Pancreas (tissue), 10 donors: Measurements from ENCODE around the gene NR4A3. TPM values are rescaled to one million over a fixed set of nuclear protein-coding genes. Genes with fewer than 3 reads are reported as not detected.

Source experiments
- ATAC-seq, 4 donors: fragments of 200-7000 bp; cut with Tn5 transposase; one replicate each; pipeline versions ENCODE4 v1.8.0 to v1.9.1; 2020; ENCODE audit warnings: mild to moderate bottlenecking in 4 of 4, moderate library complexity in 4 of 4
- DNase-seq, 6 donors: peaks; one replicate each; pipeline ENCODE4 v3.0.0-alpha.2; 2020
- FAIRE-seq: peaks from 2 replicates; lab custom pipeline; 2012; peaks lifted over from hg19 to GRCh38; lab: Jason Lieb, UNC
- H3K27ac ChIP-seq, 4 donors: fragments of 200-600 bp; sonication (generic); 1 replicate in 3 of 4; 2 replicates in 1 of 4; pipeline versions ENCODE4 v1.5.0 to v1.8.0; 2020
- H3K27me3 ChIP-seq, 4 donors: fragments of 200-600 bp; one replicate each; pipeline ENCODE4 v1.8.0; 2021
- H3K36me3 ChIP-seq, 3 donors: fragments of 200-600 bp; sonication (generic) in 1 of 3; one replicate each; pipeline versions ENCODE4 v1.5.0 to v1.8.0; 2020 to 2021
- H3K4me1 ChIP-seq, 3 donors: fragments of 200-600 bp; one replicate each; pipeline ENCODE4 v1.8.0; 2021
- H3K4me3 ChIP-seq, 4 donors: fragments of 200-600 bp; sonication (generic) in 2 of 4; one replicate each; pipeline versions ENCODE4 v1.5.0 to v1.8.0; 2020 to 2021
- H3K9me3 ChIP-seq, 4 donors: fragments of 200-600 bp; one replicate each; pipeline ENCODE4 v1.8.0; 2021
- CTCF ChIP-seq, 4 donors: fragments of 200-600 bp; sonication (generic) in 3 of 4; IDR thresholded peaks; one replicate each; pipeline versions ENCODE4 v1.5.0 to v1.8.0; 2021; ENCODE audit warnings: antibody characterized with exemption in 4 of 4
- WGBS, 2 donors: extraction: QIAGEN DNeasy Blood & Tissue Kit; methylation state at CpG; one replicate each; pipeline ENCODE4 v1.1.7; 2013; 5-methylcytosine and 5-hydroxymethylcytosine counted together
- intact Hi-C, 3 donors: fragments of 100-400 bp; cut with DNase I; formaldehyde crosslinking; loops; one replicate each; pipeline versions ENCODE4 v1.11.1 to v1.14.2; 2022
- polyA plus RNA-seq, 2 donors: library from polyadenylated mRNA; stranded (reverse); fragments of 200-250 nt; gene quantifications; one replicate each; pipeline ENCODE4 v1.2.3, GENCODE V29; 2013
- total RNA-seq, 6 donors: library from RNA; stranded (reverse); fragmentation: NEBNext Ultra II Directional in 4 of 6; extraction: Animal tissue kit (Norgen Biotek cat#: 25700) in 4 of 6; gene quantifications; one replicate each; pipeline versions ENCODE4 v1.2.1 to v1.2.4, GENCODE V29; 2021 to 2023
- donor health status: healthy with polysubstance abuse.
- donor health status: DM: no; HTN: no; CAD: no; lungs with moderate emphysema.
- donor health status: DM: no; HTN: no; CAD: no.
- donor health status: control.
- donor health status: control.
- donor health status: Bipolar disorder and iron deficiency.
- donor health status: DM: yes; HTN: yes; CAD: no.
- donor health status: DM: no; HTN: no; CAD: no.
- donor health status: DM: no; HTN: no; CAD: no.
- donor health status: DM: yes; HTN: yes; CAD: no.

The NR4A3 gene
- total and polyA plus RNA-seq, 8 donors, result 0.41 to 3.8 (median 1.5) TPM

GRCh38 chr9:99796231-99796630 lies 25.5 kb upstream of the NR4A3 start:
- TF ChIP-seq CTCF (IDR thresholded peaks at IDR 0.05), result no peak
- Histone ChIP-seq H3K4me3 (no peak overlapping the region), H3K27me3 (no peaks in the 10 kb centered on the region), H3K27ac (no peak overlapping the region), H3K4me1 (no peaks in the 10 kb centered on the region), H3K9me3 (no peaks in the 10 kb centered on the region), H3K36me3 (no peaks in the 10 kb centered on the region)
- intact Hi-C loops, result no loop called here
- ATAC-seq, result no peak
- WGBS, 2 donors, result 100% methylated on average over 1 of the region's 1 CpG
- DNase-seq, result no peak
- no peak for FAIRE-seq

DNA sequence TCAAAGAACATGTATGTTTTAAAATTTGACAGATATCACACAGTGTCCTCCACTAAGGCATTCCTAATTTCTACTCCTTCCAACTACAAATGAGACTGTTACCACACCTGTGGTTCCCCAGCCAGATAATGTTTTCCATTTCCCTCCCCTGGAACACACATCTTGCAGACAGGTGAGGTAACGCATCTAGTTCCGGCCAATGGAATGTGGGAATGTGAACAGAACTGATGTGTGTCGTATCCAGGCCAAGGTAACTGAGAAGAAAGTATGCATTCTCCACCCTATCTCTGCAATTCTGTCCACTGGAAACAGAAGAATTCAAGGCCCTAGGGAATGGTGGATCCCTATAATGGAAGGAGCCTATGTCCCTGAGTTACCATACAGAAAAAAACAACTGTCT lies 19.9 kb upstream of the NR4A3 start:
- H3K27me3 ChIP-seq, result no peaks in the 10 kb centered on the region
- FAIRE-seq (no peak), DNase-seq (no peak), ATAC-seq (no peak)
- H3K9me3 ChIP-seq, result no peaks in the 10 kb centered on the region
- H3K36me3 ChIP-seq, result no peaks in the 10 kb centered on the region
- no peak for TF ChIP-seq CTCF (IDR thresholded peaks at IDR 0.05)
- H3K4me3 ChIP-seq, result no peak overlapping the region
- 91 to 94% methylated on average over 3 of the region's 3 CpGs for WGBS, 2 donors
- no peaks in the 10 kb centered on the region for H3K4me1 ChIP-seq
- H3K27ac ChIP-seq, result no peak overlapping the region
- intact Hi-C loops, result no loop called here

DNA sequence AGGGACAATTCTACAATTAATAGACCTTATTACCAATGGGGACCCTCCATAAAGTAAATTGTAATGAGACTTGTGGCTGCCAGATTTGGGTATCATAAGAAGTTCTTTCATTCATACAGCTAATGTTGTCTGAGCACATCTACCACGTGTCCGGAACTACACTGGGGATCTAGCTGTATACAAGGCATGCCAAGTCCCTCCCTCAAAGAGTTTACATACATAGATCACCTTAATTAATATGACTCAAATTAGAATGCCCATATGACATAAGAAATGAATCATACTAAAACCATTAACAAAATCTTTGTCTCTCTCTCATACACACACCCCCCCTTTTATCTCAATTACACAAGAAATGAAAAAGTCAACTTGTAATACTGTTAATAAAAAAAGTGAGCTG lies 18.0 kb upstream of the NR4A3 start:
- Histone ChIP-seq H3K27me3 (no peaks in the 10 kb centered on the region), H3K27ac (no peak overlapping the region), H3K4me1 (peaks cover 0 to 3% (median 0%) of the 10 kb centered on the region in 3 donors), H3K36me3 (no peaks in the 10 kb centered on the region), H3K9me3 (no peaks in the 10 kb centered on the region), H3K4me3 (no peak overlapping the region)
- no peak for DNase-seq
- no peak for FAIRE-seq
- TF ChIP-seq CTCF (IDR thresholded peaks at IDR 0.05), result no peak
- no peak for ATAC-seq
- WGBS, 2 donors, result 91 to 98% methylated on average over 2 of the region's 2 CpGs
- intact Hi-C loops, result no loop called here

DNA sequence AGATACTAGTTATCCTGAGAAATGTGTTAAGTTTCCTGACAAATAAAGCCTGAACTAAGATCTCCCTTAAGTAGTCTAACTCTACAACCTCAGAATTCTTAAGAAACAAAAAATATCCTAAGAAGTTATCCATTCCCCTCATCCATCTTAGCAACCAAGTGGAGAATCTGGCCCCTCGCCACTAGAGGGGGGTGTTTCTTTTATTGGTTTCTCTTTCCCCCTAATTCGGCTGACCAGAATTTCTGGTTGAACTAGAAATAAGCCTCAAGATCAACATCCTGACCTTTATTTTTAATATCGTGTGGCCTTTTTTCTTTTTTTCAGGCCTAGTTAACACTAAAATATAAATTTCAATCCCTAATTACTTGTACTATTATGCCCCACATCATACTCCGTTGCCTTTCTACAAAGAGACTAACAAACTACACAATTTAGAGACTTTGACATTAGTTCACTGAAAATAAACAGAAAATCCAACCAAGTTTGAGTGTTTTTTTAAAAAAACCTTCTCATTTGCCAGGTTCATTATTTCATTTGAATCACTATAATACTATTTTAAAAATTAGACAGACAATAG lies 14.3 kb upstream of the NR4A3 start:
- peak; percentile 85 for FAIRE-seq
- peak; percentile 48 to 81 (median 68) for TF ChIP-seq CTCF (IDR thresholded peaks at IDR 0.05)
- peak; percentile 46 to 79 (median 61) for DNase-seq
- Histone ChIP-seq H3K4me3 (no peak overlapping the region), H3K4me1 (peaks cover 0 to 3% (median 0%) of the 10 kb centered on the region in 3 donors), H3K27me3 (no peaks in the 10 kb centered on the region), H3K9me3 (no peaks in the 10 kb centered on the region), H3K27ac (no peak overlapping the region), H3K36me3 (no peaks in the 10 kb centered on the region)
- intact Hi-C loops, result no loop called here
- peak; percentile 86 to 95 (median 94) for ATAC-seq
- 18 to 21% methylated on average over 4 of the region's 4 CpGs for WGBS, 2 donors

DNA sequence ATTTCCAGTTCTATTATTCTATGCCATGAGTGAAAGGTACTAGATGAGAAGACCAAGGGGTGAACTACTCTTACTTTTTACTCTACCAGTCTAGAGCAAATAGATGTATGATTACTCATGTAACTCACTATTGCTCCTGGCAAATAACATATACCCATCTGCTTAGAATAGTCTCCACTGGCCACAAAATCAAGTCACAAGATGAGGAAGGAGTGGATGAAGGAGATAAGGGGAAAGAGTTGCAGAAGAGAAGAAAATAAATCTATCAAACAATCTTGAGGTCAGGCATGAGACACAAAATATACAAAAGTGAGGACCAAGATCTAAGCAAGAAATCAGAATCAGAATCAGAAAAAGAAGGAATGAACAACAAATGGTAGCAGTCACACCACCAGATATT lies 13.7 kb upstream of the NR4A3 start:
- no peak overlapping the region for H3K4me3 ChIP-seq
- intact Hi-C loops, result no loop called here
- ATAC-seq, result no peak
- no peak for TF ChIP-seq CTCF (IDR thresholded peaks at IDR 0.05)
- no peak for DNase-seq
- H3K4me1 ChIP-seq, result peaks cover 0 to 3% (median 0%) of the 10 kb centered on the region in 3 donors
- FAIRE-seq, result no peak
- no peaks in the 10 kb centered on the region for H3K27me3 ChIP-seq
- H3K9me3 ChIP-seq, result no peaks in the 10 kb centered on the region
- H3K36me3 ChIP-seq, result no peaks in the 10 kb centered on the region
- no peak overlapping the region for H3K27ac ChIP-seq
